LNCaP clone FGC (cell line): Measurements from ENCODE around the gene SLF2.

Experiments used
- DNase-seq: peaks from one replicate; pipeline ENCODE4 v3.0.0-alpha.2; 2011; ENCODE audit warnings: low read depth
- H3K4me3 ChIP-seq: 2 replicates; pipeline ENCODE4 v1.5.1; 2011; ENCODE audit warnings: mild to moderate bottlenecking, low read depth, low read length, control low read depth
- TF ChIP-seq, protein P1 (sequence below): IDR thresholded peaks from 2 replicates; pipeline ENCODE4 v1.5.1; 2012; ENCODE audit warnings: mild to moderate bottlenecking; ENCODE audit not compliant: control insufficient read depth, insufficient read depth; ENCODE audit errors: extremely low read depth

Gene SLF2

GRCh38 chr10:101003639-101004206 lies 91.0 kb downstream of the SLF2 start:
- H3K4me3 ChIP-seq: no peak overlapping the region
- TF ChIP-seq, protein P1, sequence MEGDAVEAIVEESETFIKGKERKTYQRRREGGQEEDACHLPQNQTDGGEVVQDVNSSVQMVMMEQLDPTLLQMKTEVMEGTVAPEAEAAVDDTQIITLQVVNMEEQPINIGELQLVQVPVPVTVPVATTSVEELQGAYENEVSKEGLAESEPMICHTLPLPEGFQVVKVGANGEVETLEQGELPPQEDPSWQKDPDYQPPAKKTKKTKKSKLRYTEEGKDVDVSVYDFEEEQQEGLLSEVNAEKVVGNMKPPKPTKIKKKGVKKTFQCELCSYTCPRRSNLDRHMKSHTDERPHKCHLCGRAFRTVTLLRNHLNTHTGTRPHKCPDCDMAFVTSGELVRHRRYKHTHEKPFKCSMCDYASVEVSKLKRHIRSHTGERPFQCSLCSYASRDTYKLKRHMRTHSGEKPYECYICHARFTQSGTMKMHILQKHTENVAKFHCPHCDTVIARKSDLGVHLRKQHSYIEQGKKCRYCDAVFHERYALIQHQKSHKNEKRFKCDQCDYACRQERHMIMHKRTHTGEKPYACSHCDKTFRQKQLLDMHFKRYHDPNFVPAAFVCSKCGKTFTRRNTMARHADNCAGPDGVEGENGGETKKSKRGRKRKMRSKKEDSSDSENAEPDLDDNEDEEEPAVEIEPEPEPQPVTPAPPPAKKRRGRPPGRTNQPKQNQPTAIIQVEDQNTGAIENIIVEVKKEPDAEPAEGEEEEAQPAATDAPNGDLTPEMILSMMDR: no peak
- no peak for DNase-seq

GRCh38 chr10:101005361-101005760 lies 92.6 kb downstream of the SLF2 start:
- DNase-seq: no peak
- H3K4me3 ChIP-seq: no peak overlapping the region
- TF ChIP-seq, protein P1: no peak

GRCh38 chr10:101005869-101006567 lies 93.3 kb downstream of the SLF2 start:
- no peak overlapping the region for H3K4me3 ChIP-seq
- no peak for DNase-seq
- TF ChIP-seq, protein P1: no peak

DNA sequence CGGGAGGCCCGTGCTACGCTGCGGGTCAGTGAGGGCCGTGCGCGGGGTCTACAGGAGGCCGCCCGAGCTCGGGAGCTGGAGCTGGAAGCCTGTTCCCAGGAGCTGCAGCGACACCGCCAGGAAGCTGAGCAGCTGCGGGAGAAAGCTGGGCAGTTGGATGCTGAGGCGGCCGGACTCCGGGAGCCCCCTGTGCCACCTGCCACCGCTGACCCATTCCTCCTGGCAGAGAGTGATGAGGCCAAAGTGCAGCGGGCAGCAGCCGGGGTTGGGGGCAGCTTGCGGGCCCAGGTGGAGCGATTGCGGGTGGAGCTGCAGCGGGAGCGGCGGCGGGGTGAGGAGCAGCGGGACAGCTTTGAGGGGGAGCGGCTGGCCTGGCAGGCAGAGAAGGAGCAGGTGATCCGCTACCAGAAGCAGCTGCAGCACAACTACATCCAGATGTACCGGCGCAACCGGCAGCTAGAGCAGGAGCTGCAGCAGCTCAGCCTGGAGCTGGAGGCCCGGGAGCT lies 93.9 kb downstream of the SLF2 start:
- TF ChIP-seq, protein P1: no peak
- H3K4me3 ChIP-seq: no peak overlapping the region
- DNase-seq: no peak

GRCh38 chr10:101007099-101007711 lies 94.4 kb downstream of the SLF2 start:
- DNase-seq: no peak
- TF ChIP-seq, protein P1: no peak
- no peak overlapping the region for H3K4me3 ChIP-seq

GRCh38 chr10:101007915-101008822 lies 95.4 kb downstream of the SLF2 start:
- H3K4me3 ChIP-seq: no peak overlapping the region
- TF ChIP-seq, protein P1: no peak
- DNase-seq: no peak
